HepG2 (cell line): Measurements from ENCODE around the gene CLIC6. TPM values are rescaled to one million over a fixed set of nuclear protein-coding genes. Genes with fewer than 3 reads are reported as not detected.

Source experiments
- ATF3 ChIP-seq: sonication (generic); formaldehyde crosslinking; IDR thresholded peaks from 2 replicates; pipeline ENCODE4 v1.4.0; 2020; ENCODE audit warnings: missing genetic modification reagents
- FOXK1 ChIP-seq: sonication (generic); formaldehyde crosslinking; IDR thresholded peaks from 2 replicates; pipeline ENCODE4 v1.4.0; 2020; ENCODE audit warnings: low read depth, missing genetic modification reagents, borderline replicate concordance
- GABPA ChIP-seq, 2 experiments: IDR thresholded peaks; 2 replicates each; pipeline ENCODE4 v1.6.1; 2011 to 2016; ENCODE audit warnings: low read depth in 2 of 2, low read length in 1 of 2, missing biosample characterization in 1 of 2, missing genetic modification characterization in 1 of 2
- LBX2 ChIP-seq: sonication (generic); formaldehyde crosslinking; IDR thresholded peaks from 2 replicates; pipeline ENCODE4 v1.5.0; 2020; ENCODE audit warnings: missing genetic modification reagents, mild to moderate bottlenecking, borderline replicate concordance
- NPAS2 ChIP-seq: sonication (generic); formaldehyde crosslinking; IDR thresholded peaks from 2 replicates; pipeline ENCODE4 v1.8.0; 2022; ENCODE audit warnings: mild to moderate bottlenecking, missing genetic modification reagents, borderline replicate concordance
- PATZ1 ChIP-seq: sonication (generic); formaldehyde crosslinking; IDR thresholded peaks from 2 replicates; pipeline ENCODE4 v1.4.0; 2020; ENCODE audit warnings: missing genetic modification reagents
- PLSCR1 ChIP-seq: sonication (generic); formaldehyde crosslinking; IDR thresholded peaks from 2 replicates; pipeline ENCODE4 v1.5.0; 2020; ENCODE audit warnings: missing genetic modification reagents, mild to moderate bottlenecking, borderline replicate concordance
- POGK ChIP-seq: sonication (generic); formaldehyde crosslinking; conservative IDR thresholded peaks from 2 replicates; pipeline ENCODE4 v1.8.0; 2022; ENCODE audit warnings: mild to moderate bottlenecking, moderate library complexity, missing genetic modification reagents
- SRF ChIP-seq: IDR thresholded peaks from 2 replicates; pipeline ENCODE4 v1.6.1; 2011; ENCODE audit warnings: mild to moderate bottlenecking, low read depth, low read length, moderate library complexity
- U2AF2 ChIP-seq: fragments of 200-400 bp; formaldehyde crosslinking; IDR thresholded peaks from 2 replicates; pipeline ENCODE4 v1.6.1; 2017; ENCODE audit warnings: low read depth, mild to moderate bottlenecking, low read length
- YY1 ChIP-seq: IDR thresholded peaks from 2 replicates; pipeline ENCODE4 v1.6.1; 2011; ENCODE audit warnings: low read length, low read depth, moderate library complexity, mild to moderate bottlenecking; ENCODE audit not compliant: insufficient read depth, insufficient replicate concordance
- ZBTB8A ChIP-seq: sonication (generic); formaldehyde crosslinking; IDR thresholded peaks from 2 replicates; pipeline ENCODE4 v1.4.0; 2020; ENCODE audit warnings: mild to moderate bottlenecking, low read depth, missing genetic modification reagents, borderline replicate concordance
- ZFP91 ChIP-seq: sonication (generic); formaldehyde crosslinking; IDR thresholded peaks from 2 replicates; pipeline ENCODE4 v1.9.0; 2022; ENCODE audit warnings: missing genetic modification reagents, mild to moderate bottlenecking, borderline replicate concordance
- ZNF501 ChIP-seq: sonication (generic); formaldehyde crosslinking; IDR thresholded peaks from 2 replicates; pipeline ENCODE4 v1.5.1; 2020; ENCODE audit warnings: mild to moderate bottlenecking, moderate library complexity, missing genetic modification reagents
- ZNF503 ChIP-seq: sonication (generic); formaldehyde crosslinking; IDR thresholded peaks from 2 replicates; pipeline ENCODE4 v1.4.0; 2020; ENCODE audit warnings: missing genetic modification reagents
- ZNF740 ChIP-seq: sonication (generic); formaldehyde crosslinking; IDR thresholded peaks from 2 replicates; pipeline ENCODE4 v1.4.0; 2020; ENCODE audit warnings: missing genetic modification reagents
- ZNF749 ChIP-seq: sonication (generic); formaldehyde crosslinking; IDR thresholded peaks from 2 replicates; pipeline ENCODE4 v1.8.0; 2022; ENCODE audit warnings: mild to moderate bottlenecking, missing genetic modification reagents, moderate library complexity, borderline replicate concordance
- polyA plus RNA-seq, 8 experiments: library from polyadenylated mRNA; depleted of rRNA in 3 of 8; stranded (reverse) in 7 of 8; unstranded in 1 of 8; fragments of >200 nt; fragmentation: Illumina TruSeq in 4 of 8; extraction: Trizol in 4 of 8; gene quantifications; 2 replicates each; pipeline versions ENCODE4 v1.2.1 to v1.2.3, GENCODE V29; 2011 to 2016; ENCODE audit warnings: low read depth in 4 of 8, missing spikeins in 1 of 8, mixed read lengths in 1 of 8; ENCODE audit not compliant: insufficient read depth in 1 of 8
- total RNA-seq, 5 experiments: library from RNA; depleted of rRNA; stranded (reverse); fragments of >200 nt; fragmentation: Illumina TruSeq; extraction: Trizol; gene quantifications; 2 replicates each; pipeline ENCODE4 v1.2.3, GENCODE V29; 2016; ENCODE audit warnings: low read depth in 1 of 5

CLIC6 gene
- total and polyA plus RNA-seq, 2 of the 13 experiments (the other 11 are each of a cell fraction or from before 2014, with no cell fraction given) = not detected

GRCh38 chr21:34745557-34746255 is 76.9 kb downstream of the CLIC6 start (continued):
- TF ChIP-seq ZNF503 (no peak), ZFP91 (CRISPR knock-in tag) (no peak), SRF (peak; percentile 60; the same call in 1 of the 2 replicates), ATF3 (no peak), ZNF740 (CRISPR knock-in tag) (no peak), YY1 (no peak), PLSCR1 (CRISPR knock-in tag) (no peak), ZBTB8A (CRISPR knock-in tag) (no peak), POGK (CRISPR knock-in tag) (no peak), ZNF749 (CRISPR knock-in tag) (no peak), PATZ1 (CRISPR knock-in tag) (0 out of 2 replicates have a peak, but pooled peaks have one; percentile 4), U2AF2 (no peak), FOXK1 (no peak), NPAS2 (no peak), GABPA (IDR thresholded peaks at IDR 0.05; ENCODE audit: low read depth, low read length) (peak; percentile 32), GABPA (CRISPR knock-in tag; IDR thresholded peaks at IDR 0.05; ENCODE audit: low read depth) (peak; percentile 85), LBX2 (CRISPR knock-in tag) (no peak), ZNF501 (peak; percentile 51; the same call in 1 of the 2 replicates)
